Thymus (tissue), 11 donors: ENCODE results near the gene STK39. TPM values are rescaled to one million over a fixed set of nuclear protein-coding genes. Genes with fewer than 3 reads are reported as not detected.

ENCODE experiments used
- DNase-seq, 9 donors: peaks; one replicate each; pipeline ENCODE4 v3.0.0-alpha.2; 2013; ENCODE audit warnings: low spot score in 9 of 9, low read depth in 6 of 9, missing footprints in 1 of 9
- H3K27ac ChIP-seq, 2 donors: one replicate each; pipeline ENCODE4 v1.5.1; 2013; ENCODE audit warnings: control low read depth in 1 of 2, low read depth in 1 of 2, low read length in 1 of 2, mild to moderate bottlenecking in 1 of 2, moderate library complexity in 1 of 2
- H3K27me3 ChIP-seq, 2 donors: one replicate each; pipeline ENCODE4 v1.5.1; 2013; ENCODE audit warnings: low read length in 1 of 2; ENCODE audit not compliant: control insufficient read depth in 2 of 2, insufficient read depth in 1 of 2
- H3K36me3 ChIP-seq, 2 donors: one replicate each; pipeline ENCODE4 v1.5.1; 2013; ENCODE audit warnings: low read length in 1 of 2, mild to moderate bottlenecking in 1 of 2, moderate library complexity in 1 of 2; ENCODE audit not compliant: control insufficient read depth in 2 of 2, insufficient read depth in 2 of 2
- H3K4me1 ChIP-seq, 2 donors: one replicate each; pipeline ENCODE4 v1.5.1; 2013; ENCODE audit warnings: low read length in 2 of 2; ENCODE audit not compliant: control insufficient read depth in 2 of 2, insufficient read depth in 2 of 2
- H3K4me3 ChIP-seq, 2 donors: one replicate each; pipeline ENCODE4 v1.5.1; 2013; ENCODE audit warnings: low read length in 2 of 2, control low read depth in 1 of 2, mild to moderate bottlenecking in 1 of 2
- H3K9me3 ChIP-seq, 2 donors: one replicate each; pipeline ENCODE4 v1.5.1; 2013; ENCODE audit warnings: low read length in 1 of 2, mild to moderate bottlenecking in 1 of 2; ENCODE audit not compliant: control insufficient read depth in 2 of 2, insufficient read depth in 1 of 2
- WGBS: extraction: QIAGEN DNeasy Blood & Tissue Kit; methylation state at CpG from one replicate; pipeline ENCODE4 v1.1.7; 2013; 5-methylcytosine and 5-hydroxymethylcytosine counted together
- polyA plus RNA-seq: library from polyadenylated mRNA; stranded (reverse); fragments of 200-250 nt; gene quantifications from one replicate; pipeline ENCODE4 v1.2.3, GENCODE V29; 2013
- total RNA-seq: library from RNA; stranded (reverse); fragments of 120-200 nt; gene quantifications from one replicate; pipeline ENCODE4 v1.2.4, GENCODE V29; 2013
- donor health status: healthy.

STK39 gene
- total and polyA plus RNA-seq, 2 donors, result 30.7 to 34.1 TPM

- Histone ChIP-seq H3K4me3 (no peak overlapping the region), H3K27ac (no peak overlapping the region), H3K9me3 (no peaks in the 10 kb centered on the region), H3K27me3 (no peaks in the 10 kb centered on the region), H3K36me3 (peaks cover 7 to 24% of the 10 kb centered on the region in 2 donors), H3K4me1 (no peaks in the 10 kb centered on the region)
- 98% methylated on average over 3 of the region's 3 CpGs for WGBS
- no peak for DNase-seq
These were observed 188.7 kb downstream of the STK39 start for GRCh38 chr2:168058675-168059074.

GRCh38 chr2:168056242-168056787, 191.1 kb downstream of the STK39 start:
- Histone ChIP-seq H3K4me3 (no peak overlapping the region), H3K9me3 (no peaks in the 10 kb centered on the region), H3K27me3 (no peaks in the 10 kb centered on the region), H3K36me3 (peaks cover 7 to 15% of the 10 kb centered on the region in 2 donors), H3K27ac (no peak overlapping the region), H3K4me1 (no peaks in the 10 kb centered on the region)
- 98% methylated on average over 9 of the region's 9 CpGs for WGBS
- no peak for DNase-seq

- H3K36me3 ChIP-seq, result peaks cover 7 to 15% of the 10 kb centered on the region in 2 donors
- WGBS, result 88% methylated on average over 5 of the region's 5 CpGs
- DNase-seq, result peak in 1 of 9 donors; percentile 13
- no peaks in the 10 kb centered on the region for H3K4me1 ChIP-seq
- no peaks in the 10 kb centered on the region for H3K9me3 ChIP-seq
- H3K4me3 ChIP-seq, result no peak overlapping the region
- no peaks in the 10 kb centered on the region for H3K27me3 ChIP-seq
- H3K27ac ChIP-seq, result no peak overlapping the region
These were observed 192.7 kb downstream of the STK39 start for GRCh38 chr2:168054657-168055056.

- WGBS, result 93% methylated on average over 3 of the region's 3 CpGs
- no peaks in the 10 kb centered on the region for H3K4me1 ChIP-seq
- no peaks in the 10 kb centered on the region for H3K27me3 ChIP-seq
- no peaks in the 10 kb centered on the region for H3K9me3 ChIP-seq
- no peak overlapping the region for H3K4me3 ChIP-seq
- no peak for DNase-seq
- no peak overlapping the region for H3K27ac ChIP-seq
- peaks cover 0 to 8% of the 10 kb centered on the region in 2 donors for H3K36me3 ChIP-seq
These were observed 193.7 kb downstream of the STK39 start for GRCh38 chr2:168053676-168054075.

GRCh38 chr2:168052773-168053172, 194.6 kb downstream of the STK39 start:
- Histone ChIP-seq H3K9me3 (no peaks in the 10 kb centered on the region), H3K27ac (no peak overlapping the region), H3K4me3 (no peak overlapping the region), H3K4me1 (no peaks in the 10 kb centered on the region), H3K36me3 (peaks cover 0 to 12% of the 10 kb centered on the region in 2 donors), H3K27me3 (no peaks in the 10 kb centered on the region)
- 97% methylated on average over 4 of the region's 4 CpGs for WGBS
- no peak for DNase-seq

- 95% methylated on average over 2 of the region's 2 CpGs for WGBS
- H3K4me1 ChIP-seq, result no peaks in the 10 kb centered on the region
These were observed 197.0 kb downstream of the STK39 start for GRCh38 chr2:168050377-168050776.

GRCh38 chr2:168049609-168050008, 197.8 kb downstream of the STK39 start:
- 98% methylated on average over 2 of the region's 2 CpGs for WGBS
- peaks cover 0 to 9% of the 10 kb centered on the region in 2 donors for H3K36me3 ChIP-seq
- H3K4me3 ChIP-seq, result no peak overlapping the region
- DNase-seq, result no peak
- H3K27me3 ChIP-seq, result no peaks in the 10 kb centered on the region
- no peaks in the 10 kb centered on the region for H3K9me3 ChIP-seq
- no peaks in the 10 kb centered on the region for H3K4me1 ChIP-seq
- no peak overlapping the region for H3K27ac ChIP-seq

More at GRCh38 chr2:168050377-168050776, 197.0 kb downstream of the STK39 start:
- no peak overlapping the region for H3K4me3 ChIP-seq
- no peak overlapping the region for H3K27ac ChIP-seq
- DNase-seq, result no peak
- no peaks in the 10 kb centered on the region for H3K9me3 ChIP-seq
- H3K36me3 ChIP-seq, result peaks cover 0 to 9% of the 10 kb centered on the region in 2 donors
- no peaks in the 10 kb centered on the region for H3K27me3 ChIP-seq

GRCh38 chr2:168047091-168047690, 200.2 kb downstream of the STK39 start:
- no peak for DNase-seq
- Histone ChIP-seq H3K27ac (no peak overlapping the region), H3K9me3 (no peaks in the 10 kb centered on the region), H3K4me1 (no peaks in the 10 kb centered on the region), H3K27me3 (no peaks in the 10 kb centered on the region), H3K4me3 (no peak overlapping the region), H3K36me3 (peaks cover 0 to 6% of the 10 kb centered on the region in 2 donors)
- WGBS, result 94% methylated on average over 3 of the region's 3 CpGs

- Histone ChIP-seq H3K27ac (no peak overlapping the region), H3K4me3 (no peak overlapping the region), H3K36me3 (peaks cover 0 to 6% of the 10 kb centered on the region in 2 donors), H3K27me3 (no peaks in the 10 kb centered on the region), H3K9me3 (no peaks in the 10 kb centered on the region), H3K4me1 (no peaks in the 10 kb centered on the region)
- WGBS, result 95% methylated on average over 1 of the region's 1 CpG
- DNase-seq, result no peak
These were observed 202.8 kb downstream of the STK39 start for GRCh38 chr2:168044579-168044978.
